ENCODE results near the gene TCF7L1.

TCF7L1 gene

GRCh38 chr2:85257359-85257969 is 124.3 kb downstream of the TCF7L1 start:
- no peak overlapping the region for H3K27ac Mint-ChIP-seq
- H3K9me3 Mint-ChIP-seq, result no peaks in the 10 kb centered on the region

GRCh38 chr2:85257970-85258605 is 124.9 kb downstream of the TCF7L1 start:
- Mint-ChIP-seq H3K4me3 (no peak overlapping the region), H3K27me3 (no peaks in the 10 kb centered on the region), H3K4me1 (no peaks in the 10 kb centered on the region), H3K27ac (no peak overlapping the region), H3K9me3 (no peaks in the 10 kb centered on the region), H3K36me3 (no peaks in the 10 kb centered on the region)

More at GRCh38 chr2:85257359-85257969, 124.3 kb downstream of the TCF7L1 start:
- Mint-ChIP-seq H3K4me1 (no peaks in the 10 kb centered on the region), H3K4me3 (no peak overlapping the region), H3K36me3 (no peaks in the 10 kb centered on the region), H3K27me3 (no peaks in the 10 kb centered on the region)

- H3K27me3 Mint-ChIP-seq, result no peaks in the 10 kb centered on the region
- H3K4me1 Mint-ChIP-seq, result no peaks in the 10 kb centered on the region
- no peak overlapping the region for H3K27ac Mint-ChIP-seq
- H3K9me3 Mint-ChIP-seq, result no peaks in the 10 kb centered on the region
- no peaks in the 10 kb centered on the region for H3K36me3 Mint-ChIP-seq
- no peak overlapping the region for H3K4me3 Mint-ChIP-seq
These were observed 126.0 kb downstream of the TCF7L1 start for GRCh38 chr2:85259101-85259590.

GRCh38 chr2:85259879-85260278 is 126.7 kb downstream of the TCF7L1 start:
- Mint-ChIP-seq H3K9me3 (no peaks in the 10 kb centered on the region), H3K27ac (no peak overlapping the region), H3K27me3 (no peaks in the 10 kb centered on the region), H3K4me3 (no peak overlapping the region), H3K4me1 (no peaks in the 10 kb centered on the region), H3K36me3 (no peaks in the 10 kb centered on the region)

- Mint-ChIP-seq H3K36me3 (no peaks in the 10 kb centered on the region), H3K27ac (no peak overlapping the region), H3K4me1 (no peaks in the 10 kb centered on the region), H3K4me3 (no peak overlapping the region), H3K27me3 (no peaks in the 10 kb centered on the region), H3K9me3 (no peaks in the 10 kb centered on the region)
These were observed 130.4 kb downstream of the TCF7L1 start for GRCh38 chr2:85263591-85263990.

- no peaks in the 10 kb centered on the region for H3K4me1 Mint-ChIP-seq
- H3K9me3 Mint-ChIP-seq, result no peaks in the 10 kb centered on the region
- no peak overlapping the region for H3K27ac Mint-ChIP-seq
- H3K27me3 Mint-ChIP-seq, result no peaks in the 10 kb centered on the region
- no peak overlapping the region for H3K4me3 Mint-ChIP-seq
- H3K36me3 Mint-ChIP-seq, result no peaks in the 10 kb centered on the region
These were observed 131.3 kb downstream of the TCF7L1 start for GRCh38 chr2:85264471-85264870.

- Mint-ChIP-seq H3K4me1 (no peaks in the 10 kb centered on the region), H3K36me3 (no peaks in the 10 kb centered on the region), H3K27ac (no peak overlapping the region), H3K9me3 (no peaks in the 10 kb centered on the region), H3K4me3 (no peak overlapping the region), H3K27me3 (no peaks in the 10 kb centered on the region)
These were observed 132.1 kb downstream of the TCF7L1 start for GRCh38 chr2:85265304-85265703.

GRCh38 chr2:85266146-85267041 is 133.2 kb downstream of the TCF7L1 start:
- H3K4me1 Mint-ChIP-seq, result no peaks in the 10 kb centered on the region
- no peaks in the 10 kb centered on the region for H3K9me3 Mint-ChIP-seq
- no peak overlapping the region for H3K4me3 Mint-ChIP-seq
- H3K27me3 Mint-ChIP-seq, result no peaks in the 10 kb centered on the region
- no peak overlapping the region for H3K27ac Mint-ChIP-seq
- H3K36me3 Mint-ChIP-seq, result no peaks in the 10 kb centered on the region

GRCh38 chr2:85269959-85270358 is 136.8 kb downstream of the TCF7L1 start:
- Mint-ChIP-seq H3K36me3 (no peaks in the 10 kb centered on the region), H3K9me3 (no peaks in the 10 kb centered on the region), H3K27ac (no peak overlapping the region), H3K27me3 (no peaks in the 10 kb centered on the region), H3K4me1 (no peaks in the 10 kb centered on the region), H3K4me3 (no peak overlapping the region)

GRCh38 chr2:85272357-85272756 is 139.2 kb downstream of the TCF7L1 start:
- no peaks in the 10 kb centered on the region for H3K27me3 Mint-ChIP-seq
- no peaks in the 10 kb centered on the region for H3K4me1 Mint-ChIP-seq
- no peaks in the 10 kb centered on the region for H3K36me3 Mint-ChIP-seq
- H3K9me3 Mint-ChIP-seq, result no peaks in the 10 kb centered on the region
- no peak overlapping the region for H3K4me3 Mint-ChIP-seq
- no peak overlapping the region for H3K27ac Mint-ChIP-seq

- no peak overlapping the region for H3K4me3 Mint-ChIP-seq
- no peak overlapping the region for H3K27ac Mint-ChIP-seq
- H3K9me3 Mint-ChIP-seq, result no peaks in the 10 kb centered on the region
- no peaks in the 10 kb centered on the region for H3K4me1 Mint-ChIP-seq
- no peaks in the 10 kb centered on the region for H3K27me3 Mint-ChIP-seq
- H3K36me3 Mint-ChIP-seq, result no peaks in the 10 kb centered on the region
These were observed 140.8 kb downstream of the TCF7L1 start for GRCh38 chr2:85273738-85274731.

GRCh38 chr2:85275984-85276540 is 142.9 kb downstream of the TCF7L1 start:
- no peak overlapping the region for H3K27ac Mint-ChIP-seq
- H3K36me3 Mint-ChIP-seq, result no peaks in the 10 kb centered on the region
- no peak overlapping the region for H3K4me3 Mint-ChIP-seq
- no peaks in the 10 kb centered on the region for H3K4me1 Mint-ChIP-seq
- H3K27me3 Mint-ChIP-seq, result no peaks in the 10 kb centered on the region
- no peaks in the 10 kb centered on the region for H3K9me3 Mint-ChIP-seq

GRCh38 chr2:85276571-85277118 is 143.5 kb downstream of the TCF7L1 start:
- Mint-ChIP-seq H3K9me3 (no peaks in the 10 kb centered on the region), H3K4me3 (no peak overlapping the region), H3K27me3 (no peaks in the 10 kb centered on the region), H3K36me3 (no peaks in the 10 kb centered on the region), H3K4me1 (no peaks in the 10 kb centered on the region), H3K27ac (no peak overlapping the region)

GRCh38 chr2:85277416-85278158 is 144.4 kb downstream of the TCF7L1 start:
- Mint-ChIP-seq H3K4me3 (no peak overlapping the region), H3K9me3 (no peaks in the 10 kb centered on the region), H3K4me1 (no peaks in the 10 kb centered on the region), H3K36me3 (no peaks in the 10 kb centered on the region), H3K27me3 (no peaks in the 10 kb centered on the region), H3K27ac (no peak overlapping the region)

Measured in activated naive CD4-positive, alpha-beta T cell treated with anti-CD3 and anti-CD28 coated beads, Interleukin-2, amount 50 U/mL, for 24 hours (primary cell).